Hematopoietic multipotent progenitor cell treated with erythropoietin and hydrocortisone succinate and interleukin-3 and kit ligand, for 6 days (in vitro differentiated cells): Measurements from ENCODE around the gene RTL10.

Experiments used
- DNase-seq: peaks from one replicate; pipeline ENCODE4 v3.0.0-alpha.2; 2015

Gene RTL10

GRCh38 chr22:19821523-19822300 is 33.0 kb downstream of the RTL10 start:
- DNase-seq, result no peak

GRCh38 chr22:19820880-19821522 is 33.7 kb downstream of the RTL10 start:
- no peak for DNase-seq

GRCh38 chr22:19819911-19820879 is 34.5 kb downstream of the RTL10 start:
- no peak for DNase-seq

- DNase-seq, result no peak
These were observed 35.3 kb downstream of the RTL10 start for GRCh38 chr22:19819208-19819910.

GRCh38 chr22:19818324-19819207 is 36.1 kb downstream of the RTL10 start:
- DNase-seq, result no peak

- DNase-seq, result no peak
These were observed 38.1 kb downstream of the RTL10 start for GRCh38 chr22:19816372-19817119.

- no peak for DNase-seq
These were observed 38.8 kb downstream of the RTL10 start for GRCh38 chr22:19815823-19816290.

- DNase-seq, result peak; percentile 48
These were observed 39.4 kb downstream of the RTL10 start for GRCh38 chr22:19815093-19815822.

- DNase-seq, result no peak
These were observed 40.2 kb downstream of the RTL10 start for GRCh38 chr22:19814428-19814827.

- DNase-seq, result no peak
These were observed 41.8 kb downstream of the RTL10 start for GRCh38 chr22:19812910-19813309.

- DNase-seq, result no peak
These were observed 42.6 kb downstream of the RTL10 start for GRCh38 chr22:19811811-19812771.

GRCh38 chr22:19811211-19811621 is 43.5 kb downstream of the RTL10 start:
- DNase-seq, result no peak

GRCh38 chr22:19810381-19811201 is 44.1 kb downstream of the RTL10 start:
- no peak for DNase-seq

GRCh38 chr22:19809741-19810140 is 44.9 kb downstream of the RTL10 start:
- no peak for DNase-seq

- no peak for DNase-seq
These were observed 45.7 kb downstream of the RTL10 start for GRCh38 chr22:19808873-19809478.

GRCh38 chr22:19807914-19808872 is 46.5 kb downstream of the RTL10 start:
- DNase-seq, result no peak
